CD4-positive, alpha-beta T cell treated with Interleukin-6 for 4 hours (primary cell): ENCODE data around the gene PTH1R.

Source experiments
- DNase-seq: peaks from one replicate; pipeline ENCODE4 v3.0.0-alpha.2; 2020; ENCODE audit warnings: mixed read lengths

Gene PTH1R

DNA sequence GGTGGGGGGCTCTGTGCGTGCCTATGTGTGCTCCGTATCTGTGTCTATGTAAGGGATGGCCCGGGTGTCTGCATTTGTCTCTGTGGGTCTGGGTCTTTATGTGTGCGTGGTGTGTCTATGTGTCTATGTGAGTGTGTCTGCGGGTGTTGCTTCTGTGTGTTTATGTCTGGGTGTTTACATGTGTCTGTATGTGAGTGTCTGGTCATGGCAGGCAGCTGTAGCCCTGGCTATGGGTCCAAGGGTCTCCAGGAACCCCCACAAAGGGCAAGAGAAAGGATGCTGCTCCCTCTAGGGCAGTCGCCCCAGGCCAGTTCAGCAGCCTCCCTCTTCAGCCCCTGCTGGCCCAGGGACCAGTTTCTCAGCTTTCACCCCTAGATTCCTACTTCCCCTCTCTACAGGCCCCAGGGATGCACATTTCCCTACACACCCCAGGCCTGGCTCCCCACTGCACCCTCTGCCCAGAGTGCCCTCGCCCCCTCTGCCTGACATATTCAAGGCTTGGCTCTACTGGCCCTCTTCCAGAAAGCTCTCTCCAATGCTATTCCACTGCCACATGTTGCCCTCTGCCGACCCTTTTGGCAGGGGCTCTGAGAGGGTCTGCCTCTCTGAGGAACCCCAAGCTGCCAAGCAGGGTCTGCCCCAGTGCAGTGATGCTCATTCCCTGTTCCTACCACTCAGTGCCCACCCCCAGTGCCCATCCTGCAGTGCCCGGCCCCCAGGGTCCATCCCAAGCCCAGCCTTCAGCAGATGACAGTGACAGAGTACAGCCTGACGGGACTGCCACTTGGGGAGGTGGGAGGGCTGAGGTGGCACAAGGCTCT is 13.2 kb upstream of the PTH1R start:
- DNase-seq = no peak

DNA sequence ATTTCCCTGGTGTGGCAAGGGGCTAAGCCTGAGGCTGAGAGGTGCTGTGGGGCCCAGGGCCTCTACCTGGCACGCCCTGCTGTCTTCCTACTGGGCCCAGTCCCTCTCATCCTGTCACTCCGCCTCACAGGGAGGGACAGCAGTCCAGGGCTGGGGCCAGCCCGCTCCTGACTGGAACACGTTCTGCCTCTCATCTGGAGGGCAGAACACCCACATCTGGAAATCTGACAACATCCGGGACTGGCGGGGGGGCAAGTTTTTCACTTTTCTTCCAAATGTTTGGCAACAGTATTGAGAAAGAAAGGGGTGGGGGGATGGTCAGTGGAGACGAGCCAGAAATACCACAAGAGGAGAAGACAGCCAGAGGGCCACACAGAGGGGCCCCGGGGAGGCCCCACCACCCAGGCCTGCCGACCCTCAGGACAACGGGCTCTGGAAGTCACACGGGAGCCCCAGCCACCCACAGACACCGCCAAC is 12.5 kb upstream of the PTH1R start:
- no peak for DNase-seq

DNA sequence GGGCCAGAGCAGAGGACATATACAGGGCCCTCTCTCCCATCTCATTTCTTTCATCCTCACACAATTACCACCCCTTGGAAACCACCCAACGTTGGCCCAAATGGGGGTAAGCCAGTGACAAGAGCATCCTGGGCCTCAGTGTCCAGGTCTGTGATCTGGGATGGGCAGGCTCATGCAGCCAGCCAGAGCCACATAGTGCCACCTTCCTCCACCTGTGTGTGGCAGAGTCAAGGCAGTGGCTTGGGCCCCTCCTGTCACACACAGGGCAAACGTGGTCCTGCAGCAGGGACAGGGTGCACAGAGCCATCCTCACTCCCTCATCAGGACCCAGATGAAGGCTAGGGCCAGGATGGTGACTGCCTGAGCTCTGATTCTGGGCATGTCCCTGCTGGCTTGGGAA is 12.0 kb upstream of the PTH1R start:
- DNase-seq = no peak

DNA sequence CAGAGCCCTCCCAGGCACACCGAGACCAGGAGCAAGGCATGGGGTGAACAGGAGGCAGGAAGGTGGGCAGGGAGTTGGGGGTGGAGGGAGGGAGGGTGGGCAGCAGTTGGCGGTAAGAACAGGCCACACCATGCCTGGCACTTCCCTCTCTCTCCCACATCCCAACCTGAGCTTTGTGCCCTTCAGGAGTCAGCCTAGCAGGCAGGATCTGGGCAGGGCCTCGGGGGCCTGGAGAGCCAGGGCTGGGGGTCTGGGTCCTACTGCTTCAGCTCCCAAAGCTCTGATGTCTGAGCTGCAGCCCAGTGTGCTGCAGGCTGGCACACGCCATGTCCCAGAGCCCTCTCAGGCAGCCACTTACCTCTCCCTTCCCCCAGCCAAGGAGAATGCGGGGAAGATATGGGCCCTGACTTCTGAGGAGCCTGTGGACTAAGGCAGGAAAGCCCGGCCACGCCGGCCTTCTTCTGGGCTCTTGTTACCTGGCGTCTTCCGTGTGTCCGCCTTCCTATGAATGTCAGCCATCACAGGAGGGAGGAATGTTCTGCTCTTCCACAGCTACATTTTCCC is 11.4 kb upstream of the PTH1R start:
- no peak for DNase-seq

DNA sequence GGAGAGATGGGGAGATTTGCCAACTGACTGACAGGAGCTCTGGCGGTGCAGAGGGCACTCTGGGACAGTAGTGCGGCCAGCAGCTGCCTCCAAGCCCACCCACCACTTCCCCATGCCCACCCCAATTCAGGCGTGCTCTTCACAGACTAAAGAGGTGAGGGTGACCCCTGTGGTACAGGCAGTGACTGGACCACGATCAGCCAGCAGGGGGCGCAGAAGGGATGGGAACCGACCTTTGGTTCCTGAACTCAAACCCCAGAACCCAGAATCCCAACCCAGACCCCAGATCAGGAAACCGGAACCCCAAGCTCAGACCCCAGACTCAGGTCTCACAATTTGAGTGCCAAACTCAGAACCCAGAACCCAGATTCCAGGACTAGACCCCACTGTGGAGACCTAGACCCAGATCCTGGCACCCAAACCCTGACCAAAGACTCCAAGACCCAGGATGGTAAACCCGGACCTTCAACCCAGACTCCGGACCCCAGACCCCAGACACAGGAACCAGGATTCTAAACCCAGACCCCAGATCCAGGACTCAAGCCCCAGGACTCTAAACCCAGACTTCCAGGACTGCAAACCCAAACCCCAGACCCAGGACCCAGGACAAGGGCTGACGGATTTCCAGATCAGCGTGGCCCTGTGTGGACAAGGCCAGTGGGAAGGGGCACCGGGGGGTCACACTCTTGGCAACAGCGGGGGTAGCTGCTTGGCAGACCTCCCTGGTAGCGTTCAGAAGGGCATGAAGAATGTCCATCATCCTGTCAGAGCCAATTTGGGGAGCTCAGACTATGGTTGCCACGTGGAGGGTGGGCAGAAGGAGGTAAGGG is 10.6 kb upstream of the PTH1R start:
- peak; percentile 88 for DNase-seq

DNA sequence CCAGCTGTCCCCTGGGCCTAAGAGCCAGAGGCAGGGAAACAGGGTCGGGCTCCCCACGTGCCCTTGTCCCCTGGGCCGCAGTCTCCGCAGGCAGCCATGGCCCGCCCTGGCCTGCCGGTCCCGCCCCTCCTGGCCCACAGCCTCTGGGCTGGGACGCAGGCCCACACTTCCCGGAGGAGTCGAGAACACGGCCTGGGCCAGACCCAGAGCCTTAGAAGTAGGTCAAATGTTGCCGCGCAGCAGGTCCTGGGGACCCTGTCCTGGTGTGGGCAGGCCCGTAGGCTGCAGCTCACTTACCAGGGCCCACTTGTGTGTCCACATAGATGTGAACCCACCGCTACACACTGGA is 10.0 kb upstream of the PTH1R start:
- no peak for DNase-seq

DNA sequence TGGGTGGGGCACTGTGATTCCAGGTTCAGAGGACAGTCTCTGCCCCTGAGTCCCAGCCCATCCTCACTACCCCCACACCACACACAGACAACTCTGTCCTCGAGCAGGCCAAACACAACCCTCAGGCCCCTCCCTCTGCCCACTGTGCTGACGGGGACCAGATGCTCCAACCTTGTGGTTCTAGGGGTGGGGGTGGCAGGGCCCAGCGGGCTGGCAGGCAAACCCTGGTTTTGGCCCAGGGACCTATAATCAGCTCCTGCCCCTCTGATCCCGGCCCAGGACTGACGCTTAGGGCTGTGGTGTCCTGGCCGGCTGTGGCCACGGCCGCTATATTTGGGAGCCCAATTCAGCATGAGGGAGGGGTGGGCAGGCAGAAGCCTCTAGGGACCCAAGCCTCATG is 9.2 kb upstream of the PTH1R start:
- DNase-seq = no peak

DNA sequence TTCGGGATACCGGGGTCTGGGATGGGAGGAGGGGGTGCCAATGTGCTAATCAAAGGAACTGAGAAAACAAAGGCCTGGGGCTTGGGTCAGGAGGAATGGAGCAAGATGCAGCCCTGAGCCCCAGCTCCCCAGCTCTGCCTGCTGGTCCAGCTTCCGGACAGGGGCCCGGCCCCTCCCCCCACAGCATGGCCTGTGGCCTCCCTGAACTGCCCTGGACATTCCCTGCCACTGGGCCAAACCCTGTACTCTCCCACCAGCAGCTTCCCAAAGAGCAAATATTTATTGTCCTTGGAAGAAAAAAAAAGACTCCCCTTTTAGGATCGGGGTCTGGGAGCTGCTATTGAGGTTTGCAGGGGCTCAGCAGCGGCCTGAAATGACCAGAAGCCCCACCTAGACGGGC is 8.6 kb upstream of the PTH1R start:
- DNase-seq = no peak

DNA sequence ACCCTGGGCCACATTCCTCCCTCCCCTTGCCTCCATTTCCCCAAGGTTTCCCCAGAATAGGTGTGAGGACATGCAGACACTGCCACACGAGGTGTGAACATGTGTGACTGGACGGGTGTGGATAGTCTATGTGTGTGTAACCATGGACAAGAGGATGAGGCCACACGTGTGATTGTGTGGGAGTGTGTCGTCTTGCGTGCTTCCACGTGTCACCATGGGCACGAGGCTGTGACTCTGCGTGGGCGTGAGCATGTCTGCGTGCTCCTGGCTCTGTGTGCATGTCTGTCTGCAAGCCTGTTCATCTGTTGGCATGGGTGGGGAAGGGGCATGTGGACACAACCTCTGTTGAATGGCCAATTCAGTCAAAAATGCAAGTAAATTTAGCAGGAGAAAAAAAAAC is 8.1 kb upstream of the PTH1R start:
- no peak for DNase-seq

DNA sequence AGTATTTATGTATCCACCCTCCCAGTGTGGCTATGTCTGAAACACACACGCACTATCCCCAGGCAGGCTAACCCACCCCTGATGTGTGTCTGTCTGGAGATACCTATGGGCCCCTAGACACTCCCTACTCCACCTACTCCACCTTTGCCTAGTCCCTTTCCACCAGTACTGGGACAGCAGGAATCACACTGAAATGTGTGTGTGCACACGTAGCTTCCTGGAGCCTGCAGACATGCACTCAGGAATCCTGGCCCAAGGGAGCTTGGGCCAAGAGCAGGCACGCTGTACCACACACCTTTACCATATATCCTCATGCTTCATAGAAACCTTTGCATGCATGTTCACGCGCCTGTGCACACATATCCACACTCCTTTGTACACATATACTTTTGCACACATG is 6.9 kb upstream of the PTH1R start:
- no peak for DNase-seq

DNA sequence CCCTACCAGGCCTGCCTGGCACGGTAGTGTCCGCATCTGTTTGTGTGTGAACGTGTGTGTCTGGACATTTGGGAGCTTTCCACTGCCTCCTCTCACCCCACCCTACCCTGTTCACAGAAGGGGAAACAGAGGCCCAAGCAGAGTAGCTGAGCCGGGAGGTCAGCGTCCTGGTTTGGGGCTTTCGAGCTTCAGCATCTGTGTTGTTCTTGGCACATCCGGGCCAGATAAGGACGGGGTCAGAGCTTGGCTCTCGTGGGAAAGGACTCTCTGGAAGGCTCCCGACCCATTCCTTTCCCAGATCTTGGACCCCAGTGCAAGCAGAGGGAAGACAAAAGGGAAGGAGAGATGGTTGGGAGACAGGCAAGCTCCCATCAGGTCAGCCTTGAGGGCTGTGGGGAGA is 6.3 kb upstream of the PTH1R start:
- no peak for DNase-seq

DNA sequence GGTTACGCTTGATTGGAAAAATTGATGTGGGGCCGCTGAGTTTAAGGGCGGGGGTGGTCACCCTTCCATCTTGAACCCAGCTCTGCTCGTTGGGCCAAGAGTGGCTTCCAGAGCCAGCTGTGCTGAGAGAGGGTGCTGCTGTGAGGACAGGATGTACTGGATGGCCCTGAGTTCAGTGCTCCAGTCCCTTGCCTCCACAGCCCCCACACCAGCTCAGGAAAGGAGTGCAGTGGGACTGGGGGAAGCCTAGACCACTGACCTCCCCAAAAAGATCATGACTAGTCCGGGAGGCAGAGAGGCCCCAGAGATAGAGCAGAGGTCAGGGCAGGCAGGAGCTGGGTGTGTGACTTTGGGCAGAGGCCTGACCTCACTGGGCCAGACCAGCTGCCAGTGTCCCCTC is 4.0 kb upstream of the PTH1R start:
- no peak for DNase-seq

DNA sequence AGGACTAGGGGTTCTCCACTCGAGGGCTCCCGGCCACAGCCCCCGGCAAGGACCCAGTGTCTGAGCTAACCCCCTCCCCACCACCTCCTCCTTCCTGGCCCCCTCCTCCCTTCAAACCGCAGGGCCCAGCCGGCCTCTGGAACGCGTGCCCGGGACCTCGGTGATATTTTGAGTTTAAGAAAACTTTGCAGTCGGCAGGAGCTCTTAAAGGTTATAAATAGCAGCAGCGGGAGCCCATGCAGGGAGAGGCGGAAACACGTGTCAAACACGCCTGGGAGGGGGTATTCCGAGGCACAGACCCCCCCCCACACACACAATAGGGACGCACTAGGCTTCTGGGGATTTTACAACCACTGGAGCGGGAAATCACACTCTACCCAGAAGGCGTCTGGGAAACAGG is 3.1 kb upstream of the PTH1R start:
- DNase-seq = no peak

DNA sequence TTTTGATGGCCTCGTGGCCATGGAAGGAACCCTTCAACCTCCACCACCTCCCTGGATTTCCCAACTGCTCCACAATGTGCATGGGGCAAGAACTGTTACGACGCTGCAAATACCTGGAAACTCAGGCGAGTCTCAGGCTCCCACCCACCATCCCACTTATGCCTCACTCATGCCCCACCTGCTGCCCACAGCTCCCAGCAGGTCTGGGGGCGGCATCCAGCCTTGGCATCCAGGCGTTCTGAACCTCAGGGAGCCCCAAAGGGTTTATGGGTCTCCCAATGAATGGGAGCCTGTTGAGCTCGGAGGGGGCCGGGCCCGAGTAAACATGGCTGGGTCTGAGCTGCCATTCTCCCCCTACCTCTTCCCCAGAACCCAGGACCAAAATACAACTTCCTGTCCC is 2.0 kb upstream of the PTH1R start:
- DNase-seq = no peak

DNA sequence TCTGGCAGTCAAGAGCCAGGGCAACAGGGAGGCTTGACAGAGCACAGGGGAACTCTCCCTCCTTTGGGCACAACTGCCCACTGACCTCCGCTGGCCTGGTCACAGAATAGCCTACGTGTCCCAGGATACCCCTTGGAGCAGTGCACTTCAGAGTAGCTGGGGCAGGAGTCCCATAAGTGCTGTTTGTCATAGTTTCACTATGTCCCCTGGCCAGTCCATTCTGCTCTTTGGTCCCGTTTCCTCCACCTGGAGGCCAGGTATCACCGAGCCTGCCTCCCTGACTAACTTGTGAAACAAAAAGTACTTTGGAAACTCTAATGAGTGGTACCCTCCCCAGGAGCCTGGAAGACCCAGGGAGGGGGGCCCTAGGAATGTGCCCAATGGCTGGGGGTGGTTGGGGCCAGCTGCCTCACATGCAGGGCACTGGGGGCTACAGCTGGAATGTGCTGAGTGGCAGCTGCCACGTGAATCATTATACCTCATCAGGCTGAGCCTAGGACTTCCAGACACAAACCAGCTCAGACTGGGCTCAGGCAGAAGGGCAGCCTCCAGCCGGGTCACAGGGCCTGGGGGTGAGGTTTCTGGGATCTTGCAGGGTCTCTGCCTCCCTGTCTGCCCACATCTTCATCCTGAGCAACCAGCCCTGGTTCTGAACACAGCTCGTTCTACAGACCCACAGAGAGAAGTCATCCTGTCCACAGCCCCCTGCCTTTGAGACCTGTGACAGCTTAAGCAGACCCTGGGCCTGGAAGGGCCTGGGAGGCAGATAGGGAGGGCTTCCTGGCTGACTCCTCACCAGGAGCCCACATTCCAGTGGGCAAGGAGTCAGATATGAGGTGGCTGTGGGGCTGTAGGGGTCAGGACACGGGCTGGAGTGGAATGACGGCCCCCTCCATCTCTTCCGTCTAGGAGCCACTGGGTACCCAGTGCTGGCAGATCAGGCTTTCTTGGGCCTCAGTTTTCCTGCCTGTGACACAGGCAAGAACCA is 914 bp upstream of the PTH1R start:
- DNase-seq = no peak

DNA sequence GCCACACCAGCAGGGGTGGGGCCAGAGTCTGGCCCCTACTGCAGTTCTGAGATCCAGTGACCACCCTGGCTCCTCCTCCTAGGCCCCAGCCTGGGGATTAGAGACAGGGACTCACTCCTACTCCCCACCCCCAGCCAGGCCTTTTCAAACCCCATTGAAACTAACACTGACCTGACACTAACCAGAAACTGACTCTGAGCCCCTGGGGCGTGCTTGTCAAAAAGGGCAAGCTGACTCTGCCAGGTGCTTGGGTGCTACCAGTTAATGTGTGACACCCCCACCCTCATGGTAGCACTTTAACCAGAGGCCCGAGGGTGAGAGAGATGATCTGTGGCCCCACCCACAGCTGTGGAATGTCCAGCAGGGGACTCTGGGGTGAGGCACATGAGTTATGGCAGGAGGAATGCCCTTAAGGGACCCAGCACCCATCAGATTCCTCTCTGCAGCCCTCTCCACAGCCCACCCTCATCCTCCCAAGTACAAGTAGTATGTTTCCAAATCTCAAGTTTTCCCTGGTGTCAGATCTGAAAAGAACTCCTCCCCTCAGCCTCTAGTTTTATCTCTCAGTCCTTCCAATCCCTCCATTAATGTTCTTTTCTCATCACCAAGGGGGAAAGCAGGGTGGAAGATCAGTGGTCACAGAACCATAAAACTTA is 1.4 kb downstream of the PTH1R start:
- DNase-seq = no peak

DNA sequence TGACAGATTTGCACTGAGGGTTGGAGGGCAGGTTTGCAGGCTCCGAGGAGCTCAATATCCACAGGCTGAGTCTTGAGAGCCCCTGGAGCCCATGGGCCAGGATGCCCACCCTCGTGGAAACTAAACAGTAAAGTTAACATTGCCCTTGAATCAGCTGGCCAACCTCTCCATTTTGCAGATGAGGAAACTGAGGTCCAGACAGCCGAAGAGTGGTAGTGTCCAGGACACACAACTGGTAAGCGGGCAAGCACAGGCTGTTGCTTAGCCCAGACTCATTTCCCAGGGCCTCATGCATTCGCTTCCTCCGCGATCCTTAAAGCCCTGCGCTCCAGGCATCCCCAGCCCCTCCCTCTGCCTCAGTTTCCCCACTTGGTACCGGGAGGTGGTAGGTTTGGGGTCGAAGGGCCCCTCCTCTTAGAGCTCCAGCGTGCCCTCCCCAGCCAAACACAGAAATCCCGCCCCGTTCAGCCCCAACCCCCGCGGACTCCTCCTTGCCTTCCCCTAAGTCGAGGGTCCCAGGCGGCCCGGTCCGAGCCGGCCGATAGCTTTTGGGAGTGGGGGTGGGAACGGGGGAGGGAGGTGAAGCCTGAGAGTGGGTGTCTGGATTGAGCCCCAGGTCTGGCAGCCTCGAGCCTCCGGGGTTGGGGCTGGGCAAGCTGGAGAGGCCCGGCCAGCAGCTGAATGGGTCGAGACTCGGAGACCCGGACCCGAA is 3.5 kb downstream of the PTH1R start:
- DNase-seq = no peak

DNA sequence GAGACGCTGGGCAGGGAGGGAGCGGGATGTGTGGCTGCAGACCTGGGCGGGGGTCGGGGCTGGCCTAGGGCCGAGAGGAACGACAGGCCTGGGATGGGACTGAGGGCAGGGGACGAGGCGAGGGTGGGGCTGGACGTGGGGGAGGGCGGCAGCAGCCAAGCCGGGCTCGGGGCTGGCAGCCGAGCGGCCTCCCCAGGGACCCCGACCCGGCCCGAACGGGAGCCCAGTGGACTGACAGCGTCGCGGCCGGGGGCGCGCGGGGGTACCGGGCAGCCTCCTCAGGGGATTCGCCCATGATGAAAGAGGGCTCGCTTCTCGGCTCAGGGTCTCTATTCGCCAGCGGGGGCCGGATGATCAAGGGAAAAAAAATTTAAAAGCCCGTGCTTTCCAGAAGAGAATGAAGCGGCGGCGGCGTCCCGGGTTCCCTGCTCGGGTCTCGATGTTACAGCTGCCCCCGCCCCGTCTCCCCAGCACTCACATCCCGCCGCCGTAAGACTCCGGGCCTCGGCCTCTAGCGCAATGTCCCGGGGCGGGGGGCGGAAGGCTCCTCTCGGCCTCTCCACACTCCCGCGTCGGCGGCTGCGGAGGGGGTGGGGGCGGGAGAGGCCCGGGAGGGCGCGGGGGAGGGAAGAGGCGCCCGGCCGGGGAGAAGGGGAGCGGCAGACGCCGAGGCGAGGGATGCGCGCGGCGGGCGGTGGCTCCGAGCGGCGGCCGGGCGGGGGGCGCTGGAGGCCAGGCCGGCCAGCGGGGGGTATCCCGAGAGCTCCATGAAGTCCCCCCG is 4.3 kb downstream of the PTH1R start:
- peak; percentile 33 for DNase-seq

DNA sequence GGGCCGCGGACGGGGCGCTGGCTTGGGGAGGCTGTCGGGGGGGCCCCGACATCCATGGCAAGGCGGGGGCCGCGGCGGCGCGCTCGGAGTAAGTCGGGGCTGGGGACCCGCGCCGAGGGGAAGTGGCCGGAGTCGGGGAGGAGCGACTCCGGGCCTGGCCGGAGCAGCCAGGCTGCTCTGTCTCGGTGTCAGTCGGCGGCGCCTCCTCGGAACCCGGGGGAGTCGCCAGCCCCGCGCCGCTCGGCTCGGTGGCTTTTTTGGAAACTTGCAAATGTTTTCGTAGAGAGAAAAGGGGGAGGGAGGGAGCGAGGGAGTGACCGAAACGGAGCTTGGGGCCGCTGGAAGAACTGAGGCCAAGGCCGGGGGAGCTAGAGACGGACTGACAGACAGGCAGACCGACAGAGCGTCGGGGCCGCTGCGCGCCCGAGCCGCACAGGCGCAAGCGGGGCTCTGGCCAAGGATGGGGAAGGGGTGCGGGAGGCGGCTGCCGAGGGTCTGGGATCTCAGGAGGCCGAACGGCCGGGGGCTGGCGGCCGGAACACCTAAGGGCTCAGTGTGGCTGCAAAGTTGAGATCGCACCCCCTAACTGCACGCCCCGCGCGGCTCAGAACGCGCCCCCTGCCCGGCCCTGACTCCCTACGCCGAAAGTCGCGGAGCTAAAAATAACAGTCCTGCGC is 5.0 kb downstream of the PTH1R start:
- no peak for DNase-seq
